CD4-positive, alpha-beta T cell treated with Interleukin-6 for 4 hours (primary cell): ENCODE data around the gene UMAD1.
"Not testable (repeated sequence)": the region's sequence is repeated elsewhere in the genome, so short reads cannot be mapped to it uniquely, and the experiment has no call there.

Experiments used
- DNase-seq: peaks from one replicate; pipeline ENCODE4 v3.0.0-alpha.2; 2020; ENCODE audit warnings: mixed read lengths

UMAD1 gene

GRCh38 chr7:7808156-7808555 is 167.6 kb downstream of the UMAD1 start:
- DNase-seq = no peak

- DNase-seq = no peak
These were observed 168.1 kb downstream of the UMAD1 start for GRCh38 chr7:7808626-7809025.

- no peak for DNase-seq
These were observed 169.8 kb downstream of the UMAD1 start for GRCh38 chr7:7810380-7810779.

- DNase-seq = no peak
These were observed 170.3 kb downstream of the UMAD1 start for GRCh38 chr7:7810826-7811225.

- no peak for DNase-seq
These were observed 171.6 kb downstream of the UMAD1 start for GRCh38 chr7:7812112-7812511.

GRCh38 chr7:7815395-7815794 is 174.8 kb downstream of the UMAD1 start:
- DNase-seq = no peak

GRCh38 chr7:7816084-7816483 is 175.5 kb downstream of the UMAD1 start:
- no peak for DNase-seq

- no peak for DNase-seq
These were observed 176.4 kb downstream of the UMAD1 start for GRCh38 chr7:7816816-7817536.

GRCh38 chr7:7817748-7818147 is 177.2 kb downstream of the UMAD1 start:
- no peak for DNase-seq

GRCh38 chr7:7818179-7818578 is 177.6 kb downstream of the UMAD1 start:
- not testable (repeated sequence) for DNase-seq

- DNase-seq = no peak
These were observed 179.1 kb downstream of the UMAD1 start for GRCh38 chr7:7819442-7820247.

GRCh38 chr7:7820409-7820808 is 179.9 kb downstream of the UMAD1 start:
- DNase-seq = no peak

GRCh38 chr7:7820939-7821338 is 180.4 kb downstream of the UMAD1 start:
- no peak for DNase-seq

GRCh38 chr7:7821517-7821916 is 181.0 kb downstream of the UMAD1 start:
- no peak for DNase-seq

GRCh38 chr7:7825294-7825693 is 184.7 kb downstream of the UMAD1 start:
- DNase-seq = not testable (repeated sequence)

GRCh38 chr7:7829667-7830066 is 189.1 kb downstream of the UMAD1 start:
- DNase-seq = no peak

- no peak for DNase-seq
These were observed 189.7 kb downstream of the UMAD1 start for GRCh38 chr7:7830122-7830878.

GRCh38 chr7:7832518-7832917 is 192.0 kb downstream of the UMAD1 start:
- DNase-seq = no peak

- no peak for DNase-seq
These were observed 194.2 kb downstream of the UMAD1 start for GRCh38 chr7:7834761-7835160.

- DNase-seq = no peak
These were observed 200.5 kb downstream of the UMAD1 start for GRCh38 chr7:7841027-7841426.

- DNase-seq = no peak
These were observed 202.7 kb downstream of the UMAD1 start for GRCh38 chr7:7843240-7843639.

- DNase-seq = no peak
These were observed 203.4 kb downstream of the UMAD1 start for GRCh38 chr7:7843972-7844371.

- DNase-seq = no peak
These were observed 207.7 kb downstream of the UMAD1 start for GRCh38 chr7:7848246-7848645.

GRCh38 chr7:7848892-7849291 is 208.3 kb downstream of the UMAD1 start:
- no peak for DNase-seq
